Measurements from ENCODE around the gene PLCH1. TPM values are rescaled to one million over a fixed set of nuclear protein-coding genes. Genes with fewer than 3 reads are reported as not detected.

The PLCH1 gene
- polyA plus RNA-seq, 1 donor, result 7.4 TPM

DNA sequence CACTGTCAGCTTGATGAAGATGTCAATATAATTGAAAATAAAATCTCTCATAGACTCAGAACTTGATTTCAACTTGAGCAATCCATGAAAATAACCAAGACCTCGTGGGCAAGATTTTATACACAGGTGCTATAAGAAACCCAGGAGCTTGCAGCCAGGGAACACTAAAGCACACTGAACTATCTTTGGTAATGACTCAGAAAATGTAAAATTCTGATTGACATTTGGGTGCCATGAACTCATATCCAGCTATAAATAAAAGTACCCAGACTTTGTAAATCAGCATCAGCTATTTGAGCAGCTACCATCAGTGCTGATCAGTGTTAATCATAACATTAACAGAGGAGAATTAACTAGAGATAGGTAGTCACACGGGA is 61.5 kb downstream of the PLCH1 start:
- H3K27ac ChIP-seq (ENCODE audit: low read length), result no peak overlapping the region
- no CpG with 5 or more reads among the region's 2 CpGs for WGBS (ENCODE audit: insufficient coverage, low lambda C conversion rate)

DNA sequence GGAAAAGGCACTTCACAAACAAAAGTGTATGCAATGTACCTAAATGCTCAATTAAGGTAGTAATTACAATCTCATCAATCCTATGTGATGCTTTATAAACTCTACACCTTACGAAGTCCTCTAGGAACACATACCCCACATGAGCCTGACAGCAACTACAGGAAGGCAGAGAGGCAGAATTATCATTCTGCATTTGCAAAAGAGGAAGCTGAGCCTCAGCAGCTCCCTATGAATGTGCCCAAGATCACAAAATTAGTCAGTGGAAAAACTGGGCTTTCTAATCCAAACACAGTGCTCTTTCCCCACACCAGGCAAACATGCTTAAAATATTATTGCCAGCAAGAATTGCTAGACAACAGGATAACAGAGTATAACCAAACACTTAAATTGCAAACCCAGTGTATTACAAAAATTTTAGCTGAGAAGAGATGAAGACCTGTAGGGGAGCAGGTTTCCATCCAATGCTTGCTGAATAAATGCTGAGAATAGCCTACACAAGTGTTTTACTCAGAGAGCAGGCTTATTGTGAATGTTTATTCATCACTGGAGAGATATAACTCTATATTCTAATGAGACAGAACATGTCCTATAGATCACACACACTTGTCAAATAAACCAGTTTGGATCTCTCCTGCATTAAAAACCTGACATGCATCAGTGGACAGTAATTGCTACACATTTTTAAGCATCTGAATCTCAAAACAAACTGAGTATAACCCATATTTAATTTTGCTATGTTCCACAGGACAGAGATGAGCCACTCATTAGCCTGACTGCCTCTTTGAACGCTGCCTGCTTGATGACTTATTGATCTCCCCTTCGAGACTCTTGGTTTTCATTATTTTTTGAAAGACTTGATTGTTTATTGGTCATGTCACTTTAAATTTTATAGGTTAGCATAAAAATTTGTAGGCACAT is 62.2 kb downstream of the PLCH1 start:
- Histone ChIP-seq H3K27ac (ENCODE audit: low read length) (no peak overlapping the region), H3K36me3 (ENCODE audit: control insufficient read depth, insufficient read depth, low read length) (no peaks in the 10 kb centered on the region), H3K9me3 (ENCODE audit: control insufficient read depth, low read depth, low read length) (no peaks in the 10 kb centered on the region), H3K4me3 (ENCODE audit: low read length) (no peak overlapping the region), H3K27me3 (ENCODE audit: control insufficient read depth, insufficient read depth, low read length) (no peaks in the 10 kb centered on the region), H3K4me1 (ENCODE audit: control insufficient read depth, insufficient read depth, low read length) (peaks cover 5% of the 10 kb centered on the region)
- DNase-seq, result no peak
- WGBS (ENCODE audit: insufficient coverage, low lambda C conversion rate), result 80% methylated on average over 1 of the region's 3 CpGs

More for the DNA sequence above, 61.5 kb downstream of the PLCH1 start:
- Histone ChIP-seq H3K27me3 (ENCODE audit: control insufficient read depth, insufficient read depth, low read length) (no peaks in the 10 kb centered on the region), H3K9me3 (ENCODE audit: control insufficient read depth, low read depth, low read length) (no peaks in the 10 kb centered on the region), H3K36me3 (ENCODE audit: control insufficient read depth, insufficient read depth, low read length) (no peaks in the 10 kb centered on the region), H3K4me1 (ENCODE audit: control insufficient read depth, insufficient read depth, low read length) (peaks cover 5% of the 10 kb centered on the region), H3K4me3 (ENCODE audit: low read length) (no peak overlapping the region)
- DNase-seq, result no peak

GRCh38 chr3:155676252-155676981 is 68.5 kb downstream of the PLCH1 start:
- Histone ChIP-seq H3K9me3 (ENCODE audit: control insufficient read depth, low read depth, low read length) (no peaks in the 10 kb centered on the region), H3K27ac (ENCODE audit: low read length) (peak overlapping the region; percentile 30), H3K4me1 (ENCODE audit: control insufficient read depth, insufficient read depth, low read length) (no peaks in the 10 kb centered on the region), H3K27me3 (ENCODE audit: control insufficient read depth, insufficient read depth, low read length) (no peaks in the 10 kb centered on the region), H3K36me3 (ENCODE audit: control insufficient read depth, insufficient read depth, low read length) (no peaks in the 10 kb centered on the region), H3K4me3 (ENCODE audit: low read length) (peak overlapping the region; percentile 41)
- WGBS (ENCODE audit: insufficient coverage, low lambda C conversion rate), result 6% methylated on average over 2 of the region's 14 CpGs
- peak; percentile 23 to 80 for DNase-seq

GRCh38 chr3:155675094-155675493 is 69.8 kb downstream of the PLCH1 start:
- Histone ChIP-seq H3K4me1 (ENCODE audit: control insufficient read depth, insufficient read depth, low read length) (no peaks in the 10 kb centered on the region), H3K36me3 (ENCODE audit: control insufficient read depth, insufficient read depth, low read length) (no peaks in the 10 kb centered on the region), H3K27me3 (ENCODE audit: control insufficient read depth, insufficient read depth, low read length) (no peaks in the 10 kb centered on the region), H3K4me3 (ENCODE audit: low read length) (no peak overlapping the region), H3K9me3 (ENCODE audit: control insufficient read depth, low read depth, low read length) (no peaks in the 10 kb centered on the region), H3K27ac (ENCODE audit: low read length) (no peak overlapping the region)
- WGBS (ENCODE audit: insufficient coverage, low lambda C conversion rate), result no CpG with 5 or more reads among the region's 1 CpG
- no peak for DNase-seq

DNA sequence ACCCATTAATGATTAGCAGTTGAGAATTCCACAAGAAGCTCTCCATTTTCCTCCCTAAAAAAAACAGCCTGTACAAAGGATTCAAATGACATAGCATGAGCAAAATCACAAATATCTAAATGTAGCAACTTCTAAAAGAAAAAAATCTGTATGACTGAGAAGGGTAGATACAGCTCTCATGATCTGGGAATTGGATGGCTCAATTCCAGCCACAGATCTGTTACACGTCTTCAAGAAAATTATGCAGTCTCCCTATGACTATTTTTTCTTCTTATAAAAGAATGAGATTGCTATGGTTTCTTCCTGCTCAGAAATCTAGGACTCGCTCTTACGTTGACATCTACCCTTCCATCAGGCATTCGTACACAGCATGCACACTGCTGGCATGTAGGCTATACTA is 71.5 kb downstream of the PLCH1 start:
- no peak overlapping the region for H3K4me3 ChIP-seq (ENCODE audit: low read length)
- no peaks in the 10 kb centered on the region for H3K36me3 ChIP-seq (ENCODE audit: control insufficient read depth, insufficient read depth, low read length)
- no peak overlapping the region for H3K27ac ChIP-seq (ENCODE audit: low read length)
- H3K9me3 ChIP-seq (ENCODE audit: control insufficient read depth, low read depth, low read length), result no peaks in the 10 kb centered on the region
- H3K27me3 ChIP-seq (ENCODE audit: control insufficient read depth, insufficient read depth, low read length), result no peaks in the 10 kb centered on the region
- no peaks in the 10 kb centered on the region for H3K4me1 ChIP-seq (ENCODE audit: control insufficient read depth, insufficient read depth, low read length)
- DNase-seq, result no peak
- WGBS (ENCODE audit: insufficient coverage, low lambda C conversion rate), result no CpG with 5 or more reads among the region's 4 CpGs

DNA sequence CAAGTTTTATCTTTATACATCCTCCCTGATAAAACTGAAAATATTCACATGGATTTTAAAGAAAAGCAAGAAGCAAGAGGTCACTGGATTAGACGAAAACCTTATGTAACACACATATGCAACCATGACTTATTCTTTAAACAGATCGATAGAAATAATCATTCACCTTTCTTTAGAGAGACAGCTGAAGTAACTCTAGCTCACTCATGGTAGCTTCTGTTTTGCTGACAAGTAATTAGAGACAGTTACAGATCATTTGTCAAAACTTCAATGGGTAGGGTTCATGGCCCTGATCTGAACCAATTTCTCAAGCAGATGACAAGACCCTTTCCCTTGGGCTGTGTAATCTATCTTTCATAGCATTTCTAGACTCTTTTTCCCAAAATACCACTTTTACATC is 74.5 kb downstream of the PLCH1 start:
- no peaks in the 10 kb centered on the region for H3K9me3 ChIP-seq (ENCODE audit: control insufficient read depth, low read depth, low read length)
- no peak overlapping the region for H3K27ac ChIP-seq (ENCODE audit: low read length)
- H3K4me1 ChIP-seq (ENCODE audit: control insufficient read depth, insufficient read depth, low read length), result peaks cover 16% of the 10 kb centered on the region
- no peaks in the 10 kb centered on the region for H3K36me3 ChIP-seq (ENCODE audit: control insufficient read depth, insufficient read depth, low read length)
- DNase-seq, result no peak
- H3K4me3 ChIP-seq (ENCODE audit: low read length), result no peak overlapping the region
- 100% methylated on average over 1 of the region's 2 CpGs for WGBS (ENCODE audit: insufficient coverage, low lambda C conversion rate)
- H3K27me3 ChIP-seq (ENCODE audit: control insufficient read depth, insufficient read depth, low read length), result no peaks in the 10 kb centered on the region

DNA sequence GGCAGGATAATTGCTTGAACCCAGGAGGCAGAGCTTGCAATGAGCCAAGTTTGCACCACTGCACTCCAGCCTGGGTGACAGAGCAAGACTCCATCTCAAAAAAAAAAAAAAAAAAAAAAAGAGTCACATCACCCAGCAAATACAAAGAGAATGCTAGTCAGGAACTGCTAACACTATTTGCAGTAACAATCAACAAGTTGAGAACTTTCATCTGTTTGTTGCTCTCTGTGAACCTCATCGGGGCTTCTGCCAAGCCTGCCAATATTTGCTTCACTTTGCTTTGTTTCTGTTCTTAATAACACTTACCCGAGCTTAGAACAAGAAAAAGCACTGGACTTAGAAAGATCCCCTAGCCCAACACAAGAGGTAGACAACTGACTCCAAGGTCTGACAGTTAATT is 76.9 kb downstream of the PLCH1 start:
- H3K4me3 ChIP-seq (ENCODE audit: low read length), result no peak overlapping the region
- 88% methylated on average over 1 of the region's 2 CpGs for WGBS (ENCODE audit: insufficient coverage, low lambda C conversion rate)
- H3K9me3 ChIP-seq (ENCODE audit: control insufficient read depth, low read depth, low read length), result no peaks in the 10 kb centered on the region
- no peak for DNase-seq
- no peaks in the 10 kb centered on the region for H3K27me3 ChIP-seq (ENCODE audit: control insufficient read depth, insufficient read depth, low read length)
- H3K36me3 ChIP-seq (ENCODE audit: control insufficient read depth, insufficient read depth, low read length), result no peaks in the 10 kb centered on the region
- peaks cover 35% of the 10 kb centered on the region for H3K4me1 ChIP-seq (ENCODE audit: control insufficient read depth, insufficient read depth, low read length)
- H3K27ac ChIP-seq (ENCODE audit: low read length), result no peak overlapping the region

DNA sequence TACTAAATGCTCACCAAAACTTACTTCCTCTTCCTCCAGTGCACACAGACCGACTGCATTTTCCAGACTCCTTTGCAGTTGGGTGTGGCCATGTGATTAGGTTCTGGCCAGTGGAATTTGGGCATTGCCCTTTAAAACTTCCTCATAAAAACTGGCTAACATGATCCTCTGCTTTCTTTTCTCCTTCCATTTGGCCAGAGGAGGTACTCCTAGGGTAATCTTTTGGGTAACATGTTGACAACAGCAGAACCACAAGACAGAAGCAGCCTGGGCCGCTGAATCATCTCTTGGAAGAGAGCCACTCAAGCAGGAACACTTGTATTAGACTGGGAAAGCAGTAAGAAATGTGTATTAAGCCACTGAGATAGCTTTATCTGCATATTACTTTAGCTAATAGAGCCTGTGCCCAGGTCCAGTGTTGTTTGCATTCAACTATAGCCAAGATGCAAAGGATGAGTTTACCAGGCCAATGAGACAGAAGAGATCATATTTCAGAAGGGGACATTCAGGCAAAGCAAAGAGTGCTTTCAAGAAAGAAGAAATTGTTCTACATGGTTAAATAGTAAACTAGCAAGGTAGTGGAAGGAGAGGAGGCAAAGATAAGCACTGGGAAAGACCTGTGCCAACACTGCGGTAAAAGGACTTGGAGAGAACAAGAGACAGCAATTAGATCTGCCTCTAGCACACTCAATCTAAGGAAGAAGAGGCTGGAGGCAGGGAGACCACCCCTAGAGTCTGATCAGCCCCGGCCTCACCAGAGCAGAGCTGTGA is 79.8 kb downstream of the PLCH1 start:
- Histone ChIP-seq H3K4me3 (ENCODE audit: low read length) (no peak overlapping the region), H3K36me3 (ENCODE audit: control insufficient read depth, insufficient read depth, low read length) (no peaks in the 10 kb centered on the region), H3K9me3 (ENCODE audit: control insufficient read depth, low read depth, low read length) (no peaks in the 10 kb centered on the region), H3K27me3 (ENCODE audit: control insufficient read depth, insufficient read depth, low read length) (no peaks in the 10 kb centered on the region), H3K27ac (ENCODE audit: low read length) (peak overlapping the region; percentile 76), H3K4me1 (ENCODE audit: control insufficient read depth, insufficient read depth, low read length) (peaks cover 51% of the 10 kb centered on the region)
- peak; percentile 29 to 80 for DNase-seq
- WGBS (ENCODE audit: insufficient coverage, low lambda C conversion rate), result 20% methylated on average over 1 of the region's 4 CpGs

- 0% methylated on average over 1 of the region's 3 CpGs for WGBS (ENCODE audit: insufficient coverage, low lambda C conversion rate)
- H3K9me3 ChIP-seq (ENCODE audit: control insufficient read depth, low read depth, low read length), result no peaks in the 10 kb centered on the region
- peaks cover 51% of the 10 kb centered on the region for H3K4me1 ChIP-seq (ENCODE audit: control insufficient read depth, insufficient read depth, low read length)
- peak; percentile 12 to 60 for DNase-seq
- no peak overlapping the region for H3K4me3 ChIP-seq (ENCODE audit: low read length)
- H3K27ac ChIP-seq (ENCODE audit: low read length), result peak overlapping the region; percentile 76
- no peaks in the 10 kb centered on the region for H3K27me3 ChIP-seq (ENCODE audit: control insufficient read depth, insufficient read depth, low read length)
- no peaks in the 10 kb centered on the region for H3K36me3 ChIP-seq (ENCODE audit: control insufficient read depth, insufficient read depth, low read length)
Observed at GRCh38 chr3:155663467-155664212, 81.2 kb downstream of the PLCH1 start.

- Histone ChIP-seq H3K4me3 (ENCODE audit: low read length) (no peak overlapping the region), H3K27me3 (ENCODE audit: control insufficient read depth, insufficient read depth, low read length) (no peaks in the 10 kb centered on the region), H3K27ac (ENCODE audit: low read length) (peak overlapping the region; percentile 84), H3K36me3 (ENCODE audit: control insufficient read depth, insufficient read depth, low read length) (no peaks in the 10 kb centered on the region), H3K4me1 (ENCODE audit: control insufficient read depth, insufficient read depth, low read length) (peaks cover 45% of the 10 kb centered on the region), H3K9me3 (ENCODE audit: control insufficient read depth, low read depth, low read length) (no peaks in the 10 kb centered on the region)
- DNase-seq, result peak; percentile 34 to 69
Observed at GRCh38 chr3:155661760-155662159, 83.1 kb downstream of the PLCH1 start.

Measured in large intestine (tissue), 3 donors.